Osteocyte (in vitro differentiated cells): ENCODE data around the gene MAGEA6. TPM values are rescaled to one million over a fixed set of nuclear protein-coding genes. Genes with fewer than 3 reads are reported as not detected.
"Not testable (repeated sequence)": the region's sequence is repeated elsewhere in the genome, so short reads cannot be mapped to it uniquely, and the experiment has no call there.

Source experiments
- DNase-seq: peaks from one replicate; pipeline ENCODE4 v3.0.0; 2021; ENCODE audit warnings: mixed read lengths; ENCODE audit not compliant: unreplicated experiment; ENCODE audit errors: extremely low spot score
- H3K27ac Mint-ChIP-seq: one replicate; pipeline ENCODE4 v1.8.0; 2021; ENCODE audit warnings: mild to moderate bottlenecking, mixed read lengths; ENCODE audit not compliant: unreplicated experiment
- H3K27me3 Mint-ChIP-seq: one replicate; pipeline ENCODE4 v1.8.0; 2021; ENCODE audit warnings: mixed read lengths; ENCODE audit not compliant: unreplicated experiment
- H3K36me3 Mint-ChIP-seq: one replicate; pipeline ENCODE4 v1.8.0; 2021; ENCODE audit warnings: mixed read lengths; ENCODE audit not compliant: unreplicated experiment
- H3K4me1 Mint-ChIP-seq: one replicate; pipeline ENCODE4 v1.8.0; 2021; ENCODE audit warnings: mixed read lengths; ENCODE audit not compliant: unreplicated experiment
- H3K4me3 Mint-ChIP-seq: one replicate; pipeline ENCODE4 v1.8.0; 2021; ENCODE audit warnings: mild to moderate bottlenecking, moderate library complexity, mixed read lengths; ENCODE audit not compliant: unreplicated experiment
- H3K9me3 Mint-ChIP-seq: one replicate; pipeline ENCODE4 v1.8.0; 2021; ENCODE audit warnings: mixed read lengths; ENCODE audit not compliant: unreplicated experiment
- total RNA-seq: library from RNA; stranded (reverse); gene quantifications from 2 replicates; pipeline ENCODE4 v1.2.1, GENCODE V29; 2021
- TF ChIP-seq, protein P1 (sequence below): fragments of 200-600 bp; sonication (generic); IDR thresholded peaks from 2 replicates; pipeline ENCODE4 v1.5.0; 2021; ENCODE audit warnings: antibody characterized with exemption, mild to moderate bottlenecking, moderate library complexity

The MAGEA6 gene
- total RNA-seq, 1 donor from 2014 or later = not detected

DNA sequence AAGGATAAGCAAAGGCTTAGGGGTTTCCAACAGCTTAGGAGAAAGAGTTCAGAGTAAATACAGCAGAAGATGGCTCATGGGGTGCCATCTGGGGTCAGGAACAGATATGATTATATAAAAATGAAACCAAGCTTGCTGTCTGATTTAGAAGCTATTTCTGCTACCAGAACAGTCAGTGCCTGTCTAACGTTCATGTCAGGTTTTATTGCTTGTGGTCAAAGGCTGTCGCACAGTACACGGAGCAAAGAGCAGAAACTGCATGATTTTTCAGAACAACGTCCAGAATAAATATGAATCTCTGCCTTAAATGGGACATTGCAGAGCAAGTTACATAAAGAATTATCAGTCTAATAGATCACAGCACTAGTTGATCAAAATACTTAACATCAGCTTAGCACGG is 43.7 kb upstream of the MAGEA6 start:
- Mint-ChIP-seq H3K36me3 (no peaks in the 10 kb centered on the region), H3K4me1 (peaks cover 1% of the 10 kb centered on the region), H3K27ac (no peak overlapping the region), H3K27me3 (no peaks in the 10 kb centered on the region), H3K9me3 (no peaks in the 10 kb centered on the region), H3K4me3 (no peak overlapping the region)
- no peak for DNase-seq
- TF ChIP-seq, protein P1, sequence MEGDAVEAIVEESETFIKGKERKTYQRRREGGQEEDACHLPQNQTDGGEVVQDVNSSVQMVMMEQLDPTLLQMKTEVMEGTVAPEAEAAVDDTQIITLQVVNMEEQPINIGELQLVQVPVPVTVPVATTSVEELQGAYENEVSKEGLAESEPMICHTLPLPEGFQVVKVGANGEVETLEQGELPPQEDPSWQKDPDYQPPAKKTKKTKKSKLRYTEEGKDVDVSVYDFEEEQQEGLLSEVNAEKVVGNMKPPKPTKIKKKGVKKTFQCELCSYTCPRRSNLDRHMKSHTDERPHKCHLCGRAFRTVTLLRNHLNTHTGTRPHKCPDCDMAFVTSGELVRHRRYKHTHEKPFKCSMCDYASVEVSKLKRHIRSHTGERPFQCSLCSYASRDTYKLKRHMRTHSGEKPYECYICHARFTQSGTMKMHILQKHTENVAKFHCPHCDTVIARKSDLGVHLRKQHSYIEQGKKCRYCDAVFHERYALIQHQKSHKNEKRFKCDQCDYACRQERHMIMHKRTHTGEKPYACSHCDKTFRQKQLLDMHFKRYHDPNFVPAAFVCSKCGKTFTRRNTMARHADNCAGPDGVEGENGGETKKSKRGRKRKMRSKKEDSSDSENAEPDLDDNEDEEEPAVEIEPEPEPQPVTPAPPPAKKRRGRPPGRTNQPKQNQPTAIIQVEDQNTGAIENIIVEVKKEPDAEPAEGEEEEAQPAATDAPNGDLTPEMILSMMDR = no peak

DNA sequence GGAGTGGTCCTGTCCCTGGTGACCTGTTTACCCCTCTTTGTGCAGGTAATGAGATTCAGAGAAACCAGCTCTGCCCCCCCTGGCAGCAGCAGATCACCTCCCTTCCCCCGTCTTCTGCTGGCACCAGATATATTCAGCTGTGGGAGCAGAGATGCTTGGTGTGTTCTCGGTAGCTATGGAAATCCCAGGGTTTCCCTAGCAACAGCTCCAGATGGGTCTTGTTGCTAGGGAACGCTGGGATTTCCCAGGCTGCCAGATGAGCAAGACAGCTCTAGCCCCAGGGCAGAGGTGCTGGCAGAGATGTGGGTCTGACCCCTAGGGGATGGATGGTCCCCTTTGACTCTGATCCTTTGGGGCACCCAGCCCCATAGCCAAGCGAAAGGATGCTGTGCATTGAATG is 40.9 kb upstream of the MAGEA6 start:
- no peak for DNase-seq
- H3K36me3 Mint-ChIP-seq = no peaks in the 10 kb centered on the region

DNA sequence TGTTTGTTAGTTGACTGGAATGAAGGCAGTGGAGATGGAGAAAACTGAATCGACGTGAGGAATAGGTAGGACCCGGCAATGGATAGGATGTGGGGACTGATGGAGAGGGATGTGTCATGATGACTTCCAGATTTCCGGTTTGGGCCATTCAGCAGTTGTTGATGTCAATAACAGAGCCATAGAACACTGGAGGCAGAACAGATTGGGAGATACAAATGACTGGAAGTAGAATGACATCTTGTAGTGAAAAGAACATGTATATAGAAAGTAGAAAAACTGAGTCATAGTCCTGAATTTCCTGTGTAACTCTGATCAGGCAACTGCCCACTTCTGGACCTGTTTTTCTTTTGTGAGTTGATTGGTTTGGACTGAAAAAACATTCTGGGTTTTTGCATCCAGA is 36.5 kb upstream of the MAGEA6 start:
- Mint-ChIP-seq H3K36me3 (no peaks in the 10 kb centered on the region), H3K9me3 (no peaks in the 10 kb centered on the region), H3K4me3 (no peak overlapping the region), H3K27me3 (peaks cover 16% of the 10 kb centered on the region), H3K27ac (no peak overlapping the region), H3K4me1 (no peaks in the 10 kb centered on the region)
- no peak for DNase-seq
- TF ChIP-seq, protein P1 = no peak

More for the DNA sequence above, 40.9 kb upstream of the MAGEA6 start:
- TF ChIP-seq, protein P1 = no peak
- H3K9me3 Mint-ChIP-seq = no peaks in the 10 kb centered on the region
- no peak overlapping the region for H3K27ac Mint-ChIP-seq
- H3K4me3 Mint-ChIP-seq = no peak overlapping the region
- peaks cover 2% of the 10 kb centered on the region for H3K27me3 Mint-ChIP-seq
- H3K4me1 Mint-ChIP-seq = no peaks in the 10 kb centered on the region

DNA sequence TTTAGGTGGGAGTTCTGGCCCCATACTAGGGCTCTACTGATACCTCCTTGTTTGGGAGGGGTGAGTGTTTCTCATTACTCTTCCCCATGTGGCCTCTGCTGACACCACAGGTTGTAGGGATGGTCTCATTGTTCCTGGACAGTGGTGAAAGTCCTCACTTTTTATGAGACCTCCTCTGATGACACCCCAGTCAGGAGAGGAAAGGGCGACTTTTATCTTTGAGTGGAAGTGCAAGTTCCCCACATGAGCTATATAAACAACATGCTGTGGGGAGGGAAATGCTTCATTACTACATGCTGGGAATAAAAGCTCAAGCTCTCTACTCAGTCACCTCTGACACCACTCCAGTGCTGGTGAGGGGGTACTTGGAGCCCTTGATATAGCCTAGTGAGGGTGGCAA is 29.5 kb upstream of the MAGEA6 start:
- Mint-ChIP-seq H3K36me3 (no peaks in the 10 kb centered on the region), H3K27ac (no peak overlapping the region), H3K4me3 (no peak overlapping the region), H3K27me3 (peaks cover 15% of the 10 kb centered on the region), H3K9me3 (no peaks in the 10 kb centered on the region), H3K4me1 (no peaks in the 10 kb centered on the region)
- DNase-seq = no peak
- TF ChIP-seq, protein P1 = no peak

DNA sequence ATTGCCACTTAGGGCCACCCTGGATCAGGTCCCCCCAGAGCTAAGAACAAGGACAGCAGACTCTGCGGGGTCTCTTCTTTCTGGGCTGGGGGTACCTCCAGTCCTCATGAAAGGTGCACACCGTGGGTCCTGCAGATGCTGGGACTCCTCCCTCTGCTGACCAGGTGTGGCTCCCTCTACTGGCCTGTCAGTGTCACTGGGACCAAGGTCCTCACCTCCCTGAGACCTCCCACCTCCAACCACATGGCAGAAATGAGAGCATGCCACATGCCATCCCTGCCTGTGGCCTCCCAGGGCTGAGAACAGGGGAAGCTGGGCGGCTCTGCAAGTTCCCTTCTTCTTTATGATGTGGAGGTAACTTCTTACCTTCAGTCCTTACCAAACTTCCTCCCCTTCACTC is 17.6 kb upstream of the MAGEA6 start:
- DNase-seq, H3K27me3 Mint-ChIP-seq, H3K4me3 Mint-ChIP-seq, H3K27ac Mint-ChIP-seq, H3K36me3 Mint-ChIP-seq, H3K4me1 Mint-ChIP-seq, H3K9me3 Mint-ChIP-seq: not testable (repeated sequence)

DNA sequence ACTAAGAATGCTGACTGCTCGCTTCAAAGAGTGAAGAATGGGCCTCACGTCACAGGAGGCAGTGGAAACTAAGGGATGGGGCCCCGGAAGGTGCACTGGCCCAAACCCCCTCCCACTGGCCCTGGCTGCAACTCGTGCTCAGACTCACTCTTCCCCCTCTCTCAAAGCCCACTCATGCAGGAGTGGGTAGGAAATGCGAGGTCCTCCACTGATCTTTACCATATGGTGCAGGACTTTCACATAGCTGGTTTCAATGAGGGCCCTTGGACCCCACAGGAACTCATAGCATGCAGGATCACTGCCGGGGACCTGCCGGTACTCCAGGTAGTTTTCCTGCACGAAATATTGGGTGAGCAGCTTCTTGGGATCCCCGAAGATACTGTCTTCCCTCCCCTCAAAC is 2.9 kb downstream of the MAGEA6 start:
- not testable (repeated sequence) for DNase-seq, H3K36me3 Mint-ChIP-seq, H3K4me1 Mint-ChIP-seq, H3K27ac Mint-ChIP-seq, H3K9me3 Mint-ChIP-seq, H3K4me3 Mint-ChIP-seq, H3K27me3 Mint-ChIP-seq

DNA sequence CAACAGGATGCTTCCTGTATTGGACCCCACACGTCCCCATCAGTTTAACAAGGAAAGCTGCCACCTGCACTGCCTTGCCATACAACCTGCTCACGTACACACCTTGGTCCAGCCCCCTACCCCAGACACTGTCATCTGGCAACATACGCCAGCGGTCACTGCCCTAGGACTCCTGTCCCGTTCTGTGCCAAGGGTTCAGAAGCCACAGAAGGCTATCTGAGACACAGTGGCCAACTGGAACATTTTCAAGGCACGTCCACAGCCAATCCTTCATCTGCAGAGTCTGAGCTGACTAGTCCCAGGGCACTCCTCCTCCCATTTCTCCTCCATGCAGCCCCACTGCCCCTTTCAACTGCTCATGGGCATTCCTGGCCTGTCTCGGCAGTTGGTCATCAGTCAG is 7.9 kb downstream of the MAGEA6 start:
- not testable (repeated sequence) for H3K36me3 Mint-ChIP-seq, H3K27me3 Mint-ChIP-seq, H3K9me3 Mint-ChIP-seq, H3K4me3 Mint-ChIP-seq, H3K27ac Mint-ChIP-seq, DNase-seq, H3K4me1 Mint-ChIP-seq

DNA sequence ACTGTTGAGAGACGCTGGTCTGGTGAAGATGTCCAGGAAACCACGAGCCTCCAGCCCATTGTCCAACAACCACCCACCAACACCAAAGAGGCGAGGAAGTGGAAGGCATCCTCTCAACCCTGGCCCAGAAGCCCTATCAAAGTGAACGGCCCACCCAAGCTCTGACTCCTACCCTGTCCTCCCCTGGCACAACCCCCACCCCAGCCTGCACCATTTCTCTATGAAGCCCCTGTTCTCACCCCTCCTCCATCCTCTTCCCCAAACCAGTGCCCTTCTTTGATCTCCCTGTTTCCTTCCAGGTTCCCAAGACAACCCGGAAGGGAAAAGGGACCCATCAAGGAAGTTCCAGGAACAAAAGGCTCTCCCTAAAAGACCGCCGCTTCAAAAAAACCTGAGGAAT is 9.9 kb downstream of the MAGEA6 start:
- not testable (repeated sequence) for H3K4me1 Mint-ChIP-seq, H3K27me3 Mint-ChIP-seq, H3K36me3 Mint-ChIP-seq, H3K4me3 Mint-ChIP-seq, H3K27ac Mint-ChIP-seq, H3K9me3 Mint-ChIP-seq, DNase-seq

DNA sequence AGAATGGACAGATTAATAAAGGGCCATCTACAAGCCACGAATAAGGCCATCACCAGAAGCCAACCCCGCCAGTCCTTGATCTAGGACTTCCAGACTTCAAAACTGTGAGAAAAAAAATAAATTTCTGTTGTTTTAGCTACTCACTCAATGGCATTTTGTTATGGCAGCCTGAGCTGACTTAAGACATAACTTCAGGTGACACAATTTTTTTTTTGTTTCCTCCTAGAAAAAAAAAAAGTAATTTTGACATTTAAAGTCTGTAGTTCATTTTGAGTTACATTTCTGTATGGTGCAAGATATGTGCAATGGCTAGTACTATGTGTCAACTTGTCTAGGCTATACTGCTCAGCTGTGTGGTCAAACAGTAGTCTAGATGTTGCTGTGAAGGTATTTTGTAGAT is 10.6 kb downstream of the MAGEA6 start, which contains the start of gene CSAG3:
Gene CSAG3 (plus strand): TSS at position 301 of the 400 bp plus-strand sequence.
- not testable (repeated sequence) for DNase-seq, H3K4me1 Mint-ChIP-seq, H3K4me3 Mint-ChIP-seq, H3K27me3 Mint-ChIP-seq, H3K36me3 Mint-ChIP-seq, H3K9me3 Mint-ChIP-seq, H3K27ac Mint-ChIP-seq
